GM21576 (cell line): ENCODE results near the gene TMEM45B.
"Not testable (repeated sequence)": the region's sequence is repeated elsewhere in the genome, so short reads cannot be mapped to it uniquely, and the experiment has no call there.

Source experiments
- ATAC-seq: cut with Tn5 transposase; IDR thresholded peaks from one replicate; pipeline ENCODE4 v1.9.1; 2021; ENCODE audit warnings: mild to moderate bottlenecking, moderate library complexity; ENCODE audit not compliant: unreplicated experiment

Gene TMEM45B

DNA sequence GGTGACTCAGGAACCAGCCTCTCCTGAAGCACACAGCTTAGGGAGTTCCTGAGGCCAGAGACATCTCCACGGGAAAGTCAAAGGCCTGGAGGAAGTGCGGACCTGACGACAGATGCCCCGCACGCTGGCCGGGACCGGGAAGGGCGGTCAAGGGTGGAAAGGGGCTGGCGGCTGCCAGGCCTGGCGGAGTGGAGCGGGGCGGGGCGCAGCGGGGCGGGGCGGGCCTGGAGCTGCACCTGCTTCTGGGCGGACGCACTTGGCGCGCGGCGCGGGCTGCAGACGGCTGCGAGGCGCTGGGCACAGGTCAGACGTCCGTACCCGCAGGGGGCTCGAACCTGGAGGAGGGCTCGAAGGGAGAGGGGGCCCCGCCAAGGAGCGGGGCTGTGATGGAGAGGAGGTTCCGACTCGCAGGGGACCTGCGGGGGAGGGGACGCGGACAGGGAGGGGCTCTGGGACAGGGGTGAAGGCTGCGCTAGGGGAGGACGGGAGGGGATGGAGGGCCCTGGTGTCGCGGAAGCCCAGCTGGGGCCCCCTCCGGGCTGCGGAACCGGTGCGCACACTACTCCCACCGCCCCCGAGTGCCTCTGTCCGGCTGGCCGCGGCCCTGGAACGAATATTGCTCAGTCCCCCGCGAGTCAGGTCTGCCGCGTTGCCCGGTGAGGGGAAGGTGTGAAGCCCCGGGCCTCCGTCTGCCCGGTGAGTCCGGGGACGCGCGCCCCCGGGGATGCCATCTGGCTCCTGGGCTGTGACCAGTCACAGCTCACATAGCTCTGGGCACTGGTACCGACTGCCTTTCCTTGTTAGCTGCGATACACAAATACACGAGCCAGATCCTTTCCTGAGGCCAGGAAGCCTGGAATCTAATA lies at the start of gene TMEM45B:
TSS of gene TMEM45B (plus strand) at position 253 of the 866 bp plus-strand sequence. CDS start 36,635 bp downstream, outside the sequence.
- ATAC-seq, result no peak

DNA sequence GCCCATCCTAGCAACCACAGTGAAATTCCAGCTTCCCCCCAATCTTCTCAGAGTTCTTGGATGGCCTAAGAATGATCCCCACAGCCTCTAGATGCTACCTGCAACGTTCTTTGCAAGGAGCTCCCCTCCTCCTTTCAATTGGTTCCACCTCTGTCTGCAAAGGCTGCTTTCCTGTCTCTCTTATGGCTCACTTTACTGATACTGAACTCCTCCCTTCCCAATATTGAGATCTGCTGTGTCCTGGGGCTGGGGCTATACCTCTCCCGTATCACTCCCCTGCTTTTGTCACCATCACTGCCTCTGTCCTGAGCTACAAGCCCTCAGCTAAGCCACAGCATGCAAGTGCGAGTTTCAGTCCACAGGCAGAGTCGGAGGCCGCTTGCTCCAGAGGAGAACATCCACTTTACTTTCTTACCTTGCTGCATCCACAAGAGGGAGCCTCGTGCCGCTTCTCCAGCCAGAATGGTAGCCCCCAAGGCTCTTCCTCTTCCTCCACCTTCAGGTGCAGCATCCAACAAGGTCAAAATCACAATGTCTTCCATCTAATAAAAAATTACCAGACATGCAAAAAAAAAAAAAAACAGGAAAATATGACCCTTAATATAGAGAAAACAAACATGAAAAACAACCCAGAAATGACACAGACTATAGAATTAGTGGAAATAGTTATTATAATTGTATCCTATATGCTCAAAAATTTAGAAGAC lies 48.6 kb upstream of the TMEM45B start:
- no peak for ATAC-seq

DNA sequence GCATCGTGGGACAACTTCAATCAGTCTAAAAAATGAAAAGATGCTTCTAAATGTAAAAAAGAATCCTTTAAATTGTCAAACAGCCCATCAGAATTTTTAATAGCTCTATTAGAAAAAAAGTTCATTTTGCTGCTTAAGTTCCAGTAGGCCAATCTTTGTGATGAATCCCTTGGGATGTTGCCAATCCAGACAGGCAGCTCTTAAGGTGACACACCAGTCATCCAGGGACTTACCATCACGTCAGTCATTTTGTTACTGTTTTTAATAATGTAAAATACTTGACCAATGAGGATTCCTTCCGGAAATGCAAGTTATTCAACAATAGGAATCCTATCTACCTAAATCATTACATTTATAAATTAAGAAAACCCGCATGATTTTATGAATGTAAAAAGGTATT lies 47.8 kb upstream of the TMEM45B start:
- no peak for ATAC-seq

DNA sequence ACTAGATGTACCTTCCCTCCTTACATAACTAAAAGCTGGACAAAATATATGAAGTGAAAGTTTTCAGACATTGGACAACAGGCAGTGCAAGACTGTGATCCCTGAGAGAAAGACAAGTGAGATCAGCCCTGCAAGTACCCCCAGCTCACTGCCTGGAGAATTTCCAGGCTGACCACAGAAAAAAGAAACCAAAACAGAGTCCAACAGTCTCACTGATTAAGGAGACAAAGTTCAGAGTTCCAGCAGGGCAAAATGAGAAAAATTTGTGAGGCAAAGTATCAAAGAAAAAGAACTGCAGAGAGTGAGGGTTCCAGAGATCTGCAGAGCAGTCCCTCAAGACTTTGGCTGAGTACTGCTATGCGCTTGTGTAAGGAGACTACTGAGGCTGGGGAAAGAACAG lies 47.3 kb upstream of the TMEM45B start:
- ATAC-seq, result no peak

DNA sequence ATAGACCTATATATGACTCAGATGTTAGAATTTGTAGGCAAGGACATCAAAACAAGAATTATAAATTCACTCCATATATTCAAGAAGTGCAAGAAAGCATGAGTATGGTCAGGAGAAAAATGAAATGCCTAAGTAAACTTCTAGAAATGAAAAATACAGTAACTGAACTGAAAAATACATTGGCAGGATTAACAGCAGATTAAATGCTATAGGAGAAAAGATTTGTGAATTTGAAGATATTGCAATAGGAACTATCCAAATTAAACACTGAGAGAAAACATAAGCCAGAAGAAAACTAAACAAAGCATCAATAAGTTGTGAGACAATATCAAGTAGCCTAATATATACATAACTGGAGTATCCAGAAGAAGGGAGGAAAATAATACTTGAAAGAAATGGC lies 46.6 kb upstream of the TMEM45B start:
- ATAC-seq, result no peak

DNA sequence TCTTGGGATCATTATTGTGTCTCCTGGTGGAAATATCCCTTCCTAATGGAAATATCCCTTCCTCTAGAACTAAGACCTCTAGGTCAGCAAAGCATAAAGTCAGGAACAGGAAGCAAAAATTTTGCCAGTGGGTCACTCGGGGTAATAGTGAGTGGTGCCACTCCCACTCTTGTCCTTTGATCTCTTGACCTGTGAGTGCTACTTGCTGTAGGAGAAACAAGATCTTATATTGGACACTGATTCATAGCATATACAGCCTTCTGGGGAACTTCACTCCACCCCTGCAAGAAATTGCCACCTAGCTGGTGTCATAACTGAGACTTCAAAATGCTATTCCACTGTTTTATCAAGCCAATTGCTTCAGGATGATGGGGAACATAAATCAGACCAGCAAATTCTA lies 44.7 kb upstream of the TMEM45B start:
- ATAC-seq, result no peak

DNA sequence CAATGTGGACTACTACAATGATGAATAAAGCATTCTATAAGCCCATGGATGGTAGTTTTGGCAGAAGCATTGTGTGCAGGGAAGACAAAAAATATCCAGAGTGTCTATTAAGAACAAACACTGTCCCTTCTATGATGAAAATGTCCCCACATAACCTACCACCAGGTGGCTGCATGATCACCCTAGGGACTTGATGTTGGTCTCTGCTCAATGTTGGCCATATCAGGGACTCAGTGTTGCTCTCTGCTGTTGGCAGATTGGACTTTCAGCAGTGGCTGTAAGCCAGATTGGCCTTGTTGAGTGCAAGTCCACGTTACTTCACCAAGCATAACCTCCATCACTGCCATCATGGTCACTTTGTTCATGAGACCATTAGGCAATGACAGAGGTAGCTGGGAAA lies 44.2 kb upstream of the TMEM45B start:
- ATAC-seq, result not testable (repeated sequence)

DNA sequence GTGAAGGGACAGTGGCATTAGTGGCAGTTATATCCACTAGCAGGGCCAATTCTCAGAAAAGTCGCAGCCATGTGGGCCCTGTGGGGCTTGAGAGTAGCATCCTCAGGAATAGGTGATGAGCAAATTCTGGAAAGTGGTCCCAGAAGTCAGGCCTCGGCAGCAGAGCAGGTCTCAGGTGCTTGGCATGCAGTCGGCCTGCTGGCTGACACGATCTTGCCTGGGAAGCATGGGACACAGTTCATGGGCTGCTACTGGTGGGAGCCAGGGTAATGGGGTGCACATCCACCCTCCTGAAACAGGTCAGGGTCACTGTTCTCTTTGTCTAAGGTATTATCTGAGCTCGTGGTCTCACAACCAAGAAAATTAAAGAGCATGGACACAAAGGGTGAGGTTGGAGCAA lies 36.8 kb upstream of the TMEM45B start:
- ATAC-seq, result no peak

DNA sequence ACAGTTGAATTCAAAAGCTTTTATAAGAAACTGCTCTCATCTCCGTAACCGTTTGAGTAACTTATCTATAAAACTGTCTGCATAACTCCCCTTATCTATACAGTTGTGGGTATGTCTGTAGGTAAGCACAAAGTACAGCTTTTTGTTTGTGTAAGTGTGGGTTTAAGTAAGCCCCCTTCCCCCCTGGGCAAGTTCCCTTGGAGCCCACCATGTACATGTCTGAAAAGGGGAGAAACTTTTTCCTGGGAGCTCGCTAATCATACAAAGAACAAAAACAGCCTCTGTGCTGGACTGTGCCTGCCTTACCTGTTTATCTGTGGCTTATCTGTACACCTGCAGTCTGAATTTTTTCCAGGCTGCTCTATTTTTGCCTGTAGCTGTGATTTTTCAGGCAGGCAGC lies 36.3 kb upstream of the TMEM45B start:
- no peak for ATAC-seq

DNA sequence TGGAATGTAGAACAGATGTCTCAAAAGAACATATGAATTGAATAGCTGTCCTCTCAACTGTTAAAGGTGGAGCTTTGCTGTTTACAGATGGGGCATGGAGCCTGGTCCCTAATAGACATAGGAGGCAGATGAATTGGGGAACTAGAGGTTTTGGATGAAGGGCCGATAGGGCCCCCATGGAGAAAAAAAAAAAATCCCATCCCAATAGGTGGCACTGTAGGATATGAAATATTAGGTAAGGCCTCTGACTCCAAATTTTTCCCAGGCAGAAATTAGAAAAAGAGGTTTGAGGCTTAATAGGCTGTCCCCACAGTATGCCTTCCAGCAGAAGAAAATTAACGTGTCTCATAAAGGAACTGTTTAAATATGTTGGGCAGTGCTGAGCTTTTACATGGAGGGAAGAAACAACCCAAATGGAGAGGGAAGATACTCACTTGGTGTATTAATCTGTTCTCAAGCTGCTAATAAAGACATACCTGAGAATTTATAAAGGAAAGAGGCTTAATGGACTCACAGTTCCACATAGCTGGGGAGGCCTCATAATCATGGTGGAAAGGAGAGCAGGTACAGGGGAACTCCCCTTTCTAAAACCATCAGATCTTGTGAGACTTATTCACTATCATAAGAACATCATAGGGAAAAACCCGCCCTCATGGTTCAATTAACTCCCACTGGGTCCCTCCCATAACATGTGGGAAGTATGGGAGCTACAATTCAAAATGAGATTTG lies 30.1 kb upstream of the TMEM45B start:
- no peak for ATAC-seq

DNA sequence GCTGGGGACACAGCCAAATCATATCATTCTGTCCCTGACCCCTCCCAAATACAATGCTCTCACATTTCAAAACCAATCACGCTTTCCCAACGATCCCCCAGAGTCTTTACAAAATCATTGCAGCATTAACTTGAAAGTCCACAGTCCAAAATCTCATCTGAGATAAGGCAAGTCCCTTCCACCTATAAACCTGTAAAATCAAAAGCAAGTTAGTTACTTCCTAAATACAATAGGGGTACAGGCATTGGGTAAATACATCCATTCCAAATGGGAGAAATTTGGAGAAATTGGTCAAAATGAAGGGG lies 29.6 kb upstream of the TMEM45B start:
- ATAC-seq, result not testable (repeated sequence)

DNA sequence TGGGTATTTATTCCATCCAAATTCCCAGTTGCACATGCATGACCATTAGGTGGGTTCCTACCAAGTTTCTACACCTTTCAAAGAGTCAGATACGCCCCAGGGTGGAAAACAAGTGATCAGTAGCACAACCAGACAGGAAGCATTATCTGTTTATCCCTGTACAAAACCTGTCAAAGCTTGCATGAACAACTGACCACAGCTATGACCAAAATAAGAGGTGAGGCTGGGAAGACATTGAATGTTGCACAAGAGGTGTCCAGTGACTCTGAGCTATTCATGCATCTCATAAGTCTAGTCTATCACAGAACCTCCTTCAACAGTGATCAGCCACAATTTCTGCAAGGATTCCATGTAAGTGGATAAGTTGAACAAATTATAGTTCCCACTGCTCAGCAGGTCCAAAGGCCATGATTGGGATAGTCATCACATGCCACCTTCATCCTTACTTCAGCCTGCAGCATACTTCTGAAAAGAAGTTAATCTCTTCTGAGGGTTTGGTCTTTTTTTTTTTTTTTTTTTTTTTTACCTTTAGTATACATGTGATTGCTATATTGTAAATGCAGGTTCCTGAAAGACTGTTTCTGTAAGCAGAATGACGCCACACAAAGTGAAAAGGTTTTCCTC lies 28.0 kb upstream of the TMEM45B start:
- no peak for ATAC-seq

DNA sequence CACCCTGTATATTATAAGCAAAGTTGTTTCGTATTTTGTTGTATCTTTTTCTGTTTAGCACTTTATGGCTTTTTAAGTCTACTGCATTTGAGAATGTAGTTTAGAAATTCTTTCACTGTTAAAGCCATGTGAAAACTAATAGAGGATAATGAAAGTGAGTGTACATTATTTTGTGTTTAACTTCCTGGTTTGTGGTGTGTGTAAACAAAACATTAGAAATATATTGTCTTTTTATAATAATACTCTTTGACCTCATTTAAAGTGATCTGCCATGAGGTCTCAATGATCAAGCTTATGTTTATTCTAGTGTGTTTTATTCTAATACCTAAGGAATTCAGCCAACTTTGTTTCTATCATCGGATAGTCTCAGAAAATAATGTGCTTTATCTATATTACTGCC lies 27.4 kb upstream of the TMEM45B start:
- ATAC-seq, result no peak

DNA sequence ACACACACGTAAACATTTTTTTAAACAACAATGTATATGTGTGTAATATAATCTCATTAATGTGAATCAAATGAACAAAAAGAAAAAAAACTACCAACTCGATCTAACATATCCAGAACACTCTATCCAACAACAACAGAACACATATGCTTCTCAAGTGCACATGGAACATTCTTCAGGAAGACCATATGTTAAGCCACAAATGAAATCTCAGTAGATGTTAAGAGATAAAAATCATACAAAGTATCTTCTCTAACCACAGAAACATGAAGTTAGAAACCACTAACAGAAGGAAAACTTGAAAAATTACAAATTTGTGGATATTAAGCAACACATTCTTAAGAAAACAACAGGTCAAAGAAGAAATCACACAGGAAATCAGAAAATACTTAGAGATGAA lies 25.5 kb upstream of the TMEM45B start:
- no peak for ATAC-seq

DNA sequence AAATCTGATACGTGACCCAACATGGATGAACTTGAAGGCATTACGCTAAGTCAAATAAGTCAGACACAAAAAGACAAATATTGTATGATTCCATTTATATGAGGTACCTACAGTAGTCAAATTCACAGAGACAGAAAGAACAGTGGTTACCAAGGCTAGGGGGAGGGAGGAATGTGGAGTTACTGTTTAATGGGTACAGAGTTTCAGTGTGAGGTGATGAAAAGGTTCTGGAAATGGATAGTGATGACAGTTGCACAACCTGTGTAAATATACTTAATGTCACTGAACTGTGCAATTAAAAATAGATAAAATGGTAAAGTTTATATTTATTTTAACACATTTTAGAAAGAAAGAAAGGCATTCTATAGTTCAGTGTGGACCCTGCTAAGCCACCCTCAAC lies 24.1 kb upstream of the TMEM45B start:
- no peak for ATAC-seq

DNA sequence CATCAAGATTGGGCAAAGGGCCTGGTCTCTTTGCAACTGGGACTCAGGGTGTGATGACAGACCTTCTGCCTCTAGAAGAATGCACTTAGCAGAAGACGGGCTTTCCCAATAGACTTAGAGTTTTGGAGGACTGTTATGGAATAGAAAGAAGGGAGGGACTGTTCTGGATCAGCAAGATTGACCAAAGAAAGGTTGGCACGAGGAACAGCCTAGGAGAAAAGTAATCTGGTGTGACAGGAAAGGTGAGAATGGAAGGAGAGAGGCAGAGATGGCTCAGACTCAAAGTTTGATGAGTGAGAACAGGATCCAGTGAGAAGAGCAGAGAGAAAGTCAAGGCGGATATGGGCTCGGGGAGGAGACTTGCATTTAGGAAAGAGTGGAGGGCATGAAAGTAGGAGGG lies 23.0 kb upstream of the TMEM45B start:
- no peak for ATAC-seq

DNA sequence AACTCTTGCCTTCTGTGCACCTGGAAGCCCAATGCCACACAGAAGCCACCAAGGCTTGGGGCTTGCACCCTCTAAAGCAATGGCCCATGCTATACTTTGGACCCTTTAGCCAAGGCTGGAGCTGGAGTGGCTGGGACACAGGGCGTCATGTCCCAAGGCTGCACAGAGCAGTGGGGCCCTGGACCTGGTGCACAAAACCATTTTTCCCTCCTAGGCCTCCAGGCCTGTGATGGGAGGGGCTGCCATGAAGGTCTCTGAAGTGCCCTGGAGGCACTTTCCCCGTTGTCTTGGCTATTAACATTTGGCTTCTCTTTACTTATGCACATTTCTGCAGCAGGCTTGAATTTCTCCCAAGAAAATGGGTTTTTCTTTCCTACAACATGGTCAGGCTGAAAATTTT lies 20.6 kb upstream of the TMEM45B start:
- ATAC-seq, result no peak

DNA sequence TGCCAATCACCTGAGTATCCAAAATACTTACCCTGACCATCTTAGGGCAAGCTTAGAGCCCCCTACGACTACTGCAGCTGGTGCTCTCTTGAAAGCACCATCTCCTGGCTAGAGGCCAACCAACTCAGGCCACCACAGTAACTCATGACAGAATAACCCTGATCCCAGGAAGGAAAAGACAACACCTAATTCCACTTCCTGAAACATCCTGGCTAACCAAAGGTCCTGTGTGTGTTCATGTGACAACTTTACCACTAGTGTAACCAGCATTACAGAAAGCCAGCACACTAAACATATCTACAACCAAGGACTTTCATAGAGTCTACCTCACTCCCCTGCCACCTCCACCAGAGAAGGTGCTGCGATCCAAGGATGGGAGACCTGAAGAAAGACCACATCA lies 17.4 kb upstream of the TMEM45B start:
- no peak for ATAC-seq

DNA sequence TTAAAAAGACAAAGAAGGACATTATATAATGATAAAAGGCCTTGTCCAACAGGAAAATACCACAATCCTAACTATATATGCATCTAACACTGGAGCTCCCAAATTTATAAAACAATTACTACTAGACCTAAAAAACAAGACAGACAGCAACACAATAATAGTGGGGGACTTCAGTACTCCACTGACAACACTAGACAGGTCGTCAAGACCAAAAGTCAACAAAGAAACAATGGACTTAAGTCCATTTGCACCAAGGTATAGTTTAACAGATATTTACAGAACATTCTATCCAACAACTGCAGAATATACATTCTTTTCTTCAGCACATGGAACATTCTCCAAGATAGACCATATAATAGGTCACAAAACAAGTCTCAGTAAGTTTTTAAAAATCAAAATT lies 15.5 kb upstream of the TMEM45B start:
- ATAC-seq, result not testable (repeated sequence)

DNA sequence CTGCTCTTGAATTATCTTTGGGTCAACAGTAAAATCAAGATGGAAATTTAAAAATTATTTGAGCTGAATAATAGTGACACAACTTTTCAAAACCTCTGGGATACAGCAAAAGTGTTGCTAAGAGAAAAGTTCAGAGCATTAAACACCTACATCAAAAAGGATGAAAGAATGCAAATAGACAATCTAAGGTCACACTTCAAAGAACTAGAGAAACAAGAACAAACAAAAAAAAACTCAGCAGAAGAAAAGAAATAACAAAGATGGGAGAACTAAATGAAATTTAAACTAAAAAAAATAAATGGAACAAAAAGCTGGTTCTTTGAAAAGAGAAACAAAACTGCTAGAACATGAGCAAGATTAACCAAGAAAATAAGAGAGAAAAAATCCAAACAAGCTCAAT lies 15.0 kb upstream of the TMEM45B start:
- ATAC-seq, result no peak

DNA sequence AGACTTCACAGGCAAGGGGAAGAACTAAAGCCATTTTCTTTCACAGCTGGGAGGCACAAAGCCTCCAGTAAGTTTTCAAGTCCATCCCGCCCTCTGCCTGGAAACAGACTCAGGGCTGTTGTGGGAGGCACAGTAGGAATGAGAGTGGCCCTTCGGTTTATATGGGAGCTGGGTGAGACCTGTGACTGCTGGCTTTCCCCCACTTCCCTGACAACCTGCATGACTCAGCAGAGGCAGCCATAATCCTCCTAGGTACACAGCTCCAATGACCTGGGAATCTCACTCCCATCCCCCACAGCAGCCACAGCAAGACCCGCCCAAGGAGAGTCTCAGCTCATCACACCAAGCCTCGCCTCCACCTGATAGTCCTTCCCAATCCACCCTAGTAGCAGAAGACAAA lies 12.1 kb upstream of the TMEM45B start:
- ATAC-seq, result no peak
